Mucosa of gallbladder (tissue), 1 donor: ENCODE results near the gene FBXO24. TPM values are rescaled to one million over a fixed set of nuclear protein-coding genes. Genes with fewer than 3 reads are reported as not detected.
A peak's percentile ranks its signal among the peaks of the same experiment; 100 is the strongest.
"Not testable (repeated sequence)": the region's sequence is repeated elsewhere in the genome, so short reads cannot be mapped to it uniquely, and the experiment has no call there.

Source experiments
- DNase-seq: peaks from one replicate; pipeline ENCODE4 v3.0.0-alpha.2; 2020; ENCODE audit warnings: low spot score
- total RNA-seq: library from RNA; stranded (reverse); gene quantifications from one replicate; pipeline ENCODE4 v1.2.1, GENCODE V29; 2021
- donor health status: DM: no; HTN: no; CAD: no.

The FBXO24 gene
- total RNA-seq, 1 donor from 2014 or later = 1.6 TPM

- DNase-seq = no peak
Measured at GRCh38 chr7:100561491-100562194, 24.5 kb upstream of the FBXO24 start.

- no peak for DNase-seq
Measured at GRCh38 chr7:100562195-100563099, 23.7 kb upstream of the FBXO24 start.

GRCh38 chr7:100563100-100563564, 23.0 kb upstream of the FBXO24 start:
- DNase-seq = no peak

- DNase-seq = peak; percentile 87
Measured at GRCh38 chr7:100563809-100564400, 22.2 kb upstream of the FBXO24 start.

- not testable (repeated sequence) for DNase-seq
Measured at GRCh38 chr7:100564405-100564804, 21.7 kb upstream of the FBXO24 start.

GRCh38 chr7:100565133-100565571, 21.0 kb upstream of the FBXO24 start:
- no peak for DNase-seq

- no peak for DNase-seq
Measured at GRCh38 chr7:100566018-100566531, 20.1 kb upstream of the FBXO24 start.

GRCh38 chr7:100567031-100567730, 18.9 kb upstream of the FBXO24 start:
- no peak for DNase-seq

GRCh38 chr7:100567751-100568175, 18.4 kb upstream of the FBXO24 start:
- no peak for DNase-seq

- DNase-seq = peak; percentile 84
Measured at GRCh38 chr7:100568176-100568895, 17.8 kb upstream of the FBXO24 start.

- peak; percentile 71 for DNase-seq
Measured at GRCh38 chr7:100568896-100569844, 17.0 kb upstream of the FBXO24 start.

GRCh38 chr7:100570954-100571828, 14.9 kb upstream of the FBXO24 start:
- DNase-seq = no peak

GRCh38 chr7:100571829-100572116, 14.4 kb upstream of the FBXO24 start:
- no peak for DNase-seq

GRCh38 chr7:100572281-100572948, 13.7 kb upstream of the FBXO24 start:
- DNase-seq = no peak

GRCh38 chr7:100572949-100573675, 13.0 kb upstream of the FBXO24 start:
- no peak for DNase-seq

GRCh38 chr7:100573691-100574361, 12.3 kb upstream of the FBXO24 start, which contains the start of gene SAP25:
TSS of gene SAP25 (minus strand) at chr7:100573900. CDS start at chr7:100573742, 158 bp downstream.
- DNase-seq = no peak
